Smooth muscle cell (in vitro differentiated cells): ENCODE measurements around the gene C8G. TPM values are rescaled to one million over a fixed set of nuclear protein-coding genes. Genes with fewer than 3 reads are reported as not detected.

Experiments
- DNase-seq: peaks from one replicate; lab custom pipeline; 2025; ENCODE audit not compliant: unreplicated experiment; lab: John Stamatoyannopoulos, UW
- H2AFZ ChIP-seq: fragments of 200-600 bp; sonication (generic); 2 replicates; pipeline ENCODE4 v1.6.0; 2016; ENCODE audit warnings: antibody characterized with exemption, low read depth, mild to moderate bottlenecking
- H3F3A ChIP-seq: fragments of 200-600 bp; sonication (generic); 2 replicates; pipeline ENCODE4 v1.6.0; 2017; ENCODE audit warnings: antibody characterized with exemption, low read depth
- H3K27ac ChIP-seq: fragments of 200-600 bp; sonication (generic); 2 replicates; pipeline ENCODE4 v1.5.1; 2016; ENCODE audit warnings: low read depth, mild to moderate bottlenecking
- H3K27me3 ChIP-seq: fragments of 200-600 bp; sonication (generic); 2 replicates; pipeline ENCODE4 v1.6.1; 2016; ENCODE audit warnings: low read depth, mild to moderate bottlenecking
- H3K36me3 ChIP-seq: fragments of 200-600 bp; sonication (generic); 2 replicates; pipeline ENCODE4 v1.5.1; 2016; ENCODE audit warnings: low read depth
- H3K4me1 ChIP-seq: fragments of 200-600 bp; sonication (generic); 2 replicates; pipeline ENCODE4 v1.5.1; 2016; ENCODE audit warnings: low read depth
- H3K4me2 ChIP-seq: fragments of 200-600 bp; sonication (generic); 2 replicates; pipeline ENCODE4 v1.6.0; 2016; ENCODE audit warnings: mild to moderate bottlenecking
- H3K4me3 ChIP-seq: fragments of 200-600 bp; sonication (generic); 2 replicates; pipeline ENCODE4 v1.5.1; 2016; ENCODE audit warnings: mild to moderate bottlenecking
- H3K79me2 ChIP-seq: fragments of 200-600 bp; sonication (generic); 2 replicates; pipeline ENCODE4 v1.6.0; 2016; ENCODE audit warnings: low read depth, mild to moderate bottlenecking
- H3K9ac ChIP-seq: fragments of 200-600 bp; sonication (generic); 2 replicates; pipeline ENCODE4 v1.6.0; 2016; ENCODE audit warnings: low read depth
- H3K9me3 ChIP-seq: fragments of 200-600 bp; sonication (generic); replicated peaks from 2 replicates; pipeline ENCODE4 v1.5.1; 2016; ENCODE audit warnings: low read depth
- H4K20me1 ChIP-seq: fragments of 200-600 bp; sonication (generic); 2 replicates; pipeline ENCODE4 v1.6.0; 2016; ENCODE audit warnings: low read depth
- WGBS: methylation state at CpG from one replicate; pipeline ENCODE4 v1.1.7; 2016; ENCODE audit warnings: low lambda C conversion rate; 5-methylcytosine and 5-hydroxymethylcytosine counted together
- polyA plus RNA-seq: library from polyadenylated mRNA; unstranded; fragments of >200 nt; fragmentation: Nextera tagmentation; extraction: Ambion mirVana; gene quantifications from 2 replicates; pipeline ENCODE4 v1.2.1, GENCODE V29; 2016
- total RNA-seq: library from RNA; depleted of rRNA; stranded (reverse); fragments of >200 nt; gene quantifications from 2 replicates; pipeline ENCODE4 v1.2.3, GENCODE V29; 2014
- TF ChIP-seq, protein P1 (sequence below): fragments of 200-600 bp; sonication (generic); IDR thresholded peaks from 2 replicates; pipeline ENCODE4 v1.5.1; 2017; ENCODE audit warnings: borderline replicate concordance, mild to moderate bottlenecking, antibody characterized with exemption; ENCODE audit not compliant: insufficient read depth, poor library complexity, severe bottlenecking

Gene C8G
- total and polyA plus RNA-seq, 2 experiments from 2014 or later, result 1.4 TPM; not detected in 1

- H3K36me3 ChIP-seq, result no peaks in the 10 kb centered on the region
- no peak overlapping the region for H3K9ac ChIP-seq
- no peaks in the 10 kb centered on the region for H3K4me1 ChIP-seq
- H3K9me3 ChIP-seq, result no peaks in the 10 kb centered on the region
- H3F3A ChIP-seq, result no peaks in the 10 kb centered on the region
- H3K4me3 ChIP-seq, result no peak overlapping the region
- TF ChIP-seq, protein P1, sequence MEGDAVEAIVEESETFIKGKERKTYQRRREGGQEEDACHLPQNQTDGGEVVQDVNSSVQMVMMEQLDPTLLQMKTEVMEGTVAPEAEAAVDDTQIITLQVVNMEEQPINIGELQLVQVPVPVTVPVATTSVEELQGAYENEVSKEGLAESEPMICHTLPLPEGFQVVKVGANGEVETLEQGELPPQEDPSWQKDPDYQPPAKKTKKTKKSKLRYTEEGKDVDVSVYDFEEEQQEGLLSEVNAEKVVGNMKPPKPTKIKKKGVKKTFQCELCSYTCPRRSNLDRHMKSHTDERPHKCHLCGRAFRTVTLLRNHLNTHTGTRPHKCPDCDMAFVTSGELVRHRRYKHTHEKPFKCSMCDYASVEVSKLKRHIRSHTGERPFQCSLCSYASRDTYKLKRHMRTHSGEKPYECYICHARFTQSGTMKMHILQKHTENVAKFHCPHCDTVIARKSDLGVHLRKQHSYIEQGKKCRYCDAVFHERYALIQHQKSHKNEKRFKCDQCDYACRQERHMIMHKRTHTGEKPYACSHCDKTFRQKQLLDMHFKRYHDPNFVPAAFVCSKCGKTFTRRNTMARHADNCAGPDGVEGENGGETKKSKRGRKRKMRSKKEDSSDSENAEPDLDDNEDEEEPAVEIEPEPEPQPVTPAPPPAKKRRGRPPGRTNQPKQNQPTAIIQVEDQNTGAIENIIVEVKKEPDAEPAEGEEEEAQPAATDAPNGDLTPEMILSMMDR, result no peak
- DNase-seq, result no peak
- WGBS, result 84% methylated on average over 22 of the region's 22 CpGs
- no peaks in the 10 kb centered on the region for H3K79me2 ChIP-seq
- H3K4me2 ChIP-seq, result no peak overlapping the region
- no peak overlapping the region for H3K27ac ChIP-seq
- H3K27me3 ChIP-seq, result no peaks in the 10 kb centered on the region
- no peaks in the 10 kb centered on the region for H4K20me1 ChIP-seq
- no peak overlapping the region for H2AFZ ChIP-seq
Measured at GRCh38 chr9:136964171-136964689, 19.2 kb downstream of the C8G start.

DNA sequence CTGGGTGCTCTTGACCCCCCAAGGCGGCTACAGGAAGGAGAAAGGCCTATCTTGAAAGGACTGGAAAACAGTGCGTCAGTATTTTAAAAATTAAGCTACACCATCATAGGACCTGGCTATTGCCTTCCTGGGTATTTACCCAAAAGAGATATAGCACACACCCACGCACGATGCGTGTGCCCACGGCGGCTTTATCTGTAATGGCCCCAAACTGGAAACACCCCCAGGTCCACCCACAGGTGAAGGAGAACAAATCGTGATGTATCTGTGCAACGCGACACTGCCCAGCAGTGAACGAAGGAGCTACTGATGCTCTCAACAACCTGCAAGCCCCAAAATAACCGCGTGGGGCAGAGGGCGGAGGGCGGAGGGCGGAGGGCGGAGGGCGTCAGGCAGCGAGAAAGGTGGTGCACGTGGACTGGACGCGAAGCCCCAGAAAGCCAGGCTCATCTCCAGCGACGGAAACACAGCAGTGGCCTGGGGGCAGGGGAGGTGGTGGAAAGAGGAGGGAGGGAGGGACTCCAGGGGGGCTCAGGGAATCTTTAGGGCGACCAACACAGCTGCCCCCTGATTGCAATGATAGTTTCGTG, 19.9 kb downstream of the C8G start:
- TF ChIP-seq, protein P1, result no peak
- Histone ChIP-seq H3K9ac (no peak overlapping the region), H3K36me3 (no peaks in the 10 kb centered on the region), H3K4me2 (no peak overlapping the region), H3K4me3 (no peak overlapping the region), H3K4me1 (no peaks in the 10 kb centered on the region), H3K79me2 (no peaks in the 10 kb centered on the region), H3K9me3 (no peaks in the 10 kb centered on the region), H4K20me1 (no peaks in the 10 kb centered on the region), H3F3A (no peaks in the 10 kb centered on the region), H3K27me3 (no peaks in the 10 kb centered on the region), H2AFZ (no peak overlapping the region), H3K27ac (no peak overlapping the region)
- 89% methylated on average over 21 of the region's 26 CpGs for WGBS
- DNase-seq, result no peak

DNA sequence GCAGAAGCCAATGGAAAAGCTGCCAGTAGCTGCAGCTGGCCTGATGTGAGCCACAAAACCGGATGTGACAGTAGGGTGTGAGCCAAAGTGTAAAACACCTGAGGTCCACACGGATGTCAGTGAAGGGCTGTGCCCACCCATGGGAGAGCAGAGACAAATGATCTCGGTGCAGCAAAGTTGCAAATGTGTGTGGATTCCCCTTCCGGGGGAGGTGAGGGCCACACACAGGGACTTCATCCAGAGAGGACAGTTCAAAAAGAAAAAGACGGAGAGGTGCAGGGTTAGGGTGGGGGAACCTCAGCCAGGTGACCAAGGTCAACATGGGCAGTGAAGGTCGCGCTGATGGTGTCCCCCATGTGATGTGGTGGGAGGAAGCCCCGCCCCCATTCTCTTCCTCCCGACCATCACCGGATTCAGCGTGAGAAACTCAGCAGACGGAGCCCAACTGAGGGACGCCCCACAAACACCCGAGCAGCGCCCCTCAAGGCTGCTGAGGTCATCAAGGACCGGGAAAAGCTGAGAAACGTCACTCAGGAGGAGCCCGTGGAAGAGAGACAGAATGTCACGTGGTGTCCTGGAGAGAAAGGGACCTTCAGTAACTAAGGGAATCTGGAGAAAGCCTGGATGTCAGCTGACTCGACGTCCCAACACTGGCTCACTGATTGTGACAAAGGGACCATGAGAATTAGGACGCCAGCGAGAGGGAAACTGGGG, 20.9 kb downstream of the C8G start:
- Histone ChIP-seq H3K4me3 (no peak overlapping the region), H3K27me3 (no peaks in the 10 kb centered on the region), H3K4me1 (no peaks in the 10 kb centered on the region), H3K27ac (no peak overlapping the region), H3K36me3 (no peaks in the 10 kb centered on the region), H3K9me3 (no peaks in the 10 kb centered on the region), H3F3A (no peaks in the 10 kb centered on the region), H4K20me1 (no peaks in the 10 kb centered on the region), H3K4me2 (no peak overlapping the region), H3K9ac (no peak overlapping the region), H3K79me2 (no peaks in the 10 kb centered on the region), H2AFZ (no peak overlapping the region)
- TF ChIP-seq, protein P1, result no peak
- DNase-seq, result no peak
- 62% methylated on average over 23 of the region's 23 CpGs for WGBS
